ENCODE data around the gene SLC43A2.

Gene SLC43A2

GRCh38 chr17:1650731-1651558, 22.3 kb upstream of the SLC43A2 start:
- TF ChIP-seq CTCF (IDR thresholded peaks at IDR 0.05): no peak

- TF ChIP-seq CTCF (IDR thresholded peaks at IDR 0.05): no peak
Observed at GRCh38 chr17:1649844-1650501, 21.3 kb upstream of the SLC43A2 start, which contains the start of gene RILP. TSS of gene RILP (minus strand) at chr17:1649866. CDS start at chr17:1649804, 62 bp downstream.

- TF ChIP-seq CTCF (IDR thresholded peaks at IDR 0.05): peak; percentile 88; the same call in 1 of the 2 replicates
Observed at GRCh38 chr17:1648963-1649843, 20.6 kb upstream of the SLC43A2 start.

- TF ChIP-seq CTCF (IDR thresholded peaks at IDR 0.05): no peak; the same call in 1 of the 2 replicates
Observed at GRCh38 chr17:1648173-1648962, 19.7 kb upstream of the SLC43A2 start.

GRCh38 chr17:1647802-1648171, 19.2 kb upstream of the SLC43A2 start:
- TF ChIP-seq CTCF (IDR thresholded peaks at IDR 0.05): no peak

GRCh38 chr17:1646199-1646875, 17.7 kb upstream of the SLC43A2 start:
- TF ChIP-seq CTCF (IDR thresholded peaks at IDR 0.05): no peak
